PC-3 (cell line): ENCODE data around the gene INPP5F. TPM values are rescaled to one million over a fixed set of nuclear protein-coding genes. Genes with fewer than 3 reads are reported as not detected.

Experiments
- ATAC-seq: fragments of 200-7000 bp; cut with Tn5 transposase; 2 replicates; pipeline ENCODE4 v1.9.1; 2020; ENCODE audit warnings: mild to moderate bottlenecking, moderate library complexity
- Bru-seq: library from RNA; stranded (reverse); fragments of 400-500 nt; gene quantifications from one replicate; lab custom pipeline; 2021; lab: Mats Ljungman, UMichigan
- BruChase-seq, 2 experiments: library from RNA; stranded (reverse); fragments of 400-500 nt; gene quantifications; one replicate each; lab custom pipeline; 2021; lab: Mats Ljungman, UMichigan
- BruUV-seq: library from RNA; stranded (reverse); fragments of 400-500 nt; replicated peaks from 2 replicates; lab custom pipeline; 2021; lab: Mats Ljungman, UMichigan
- CTCF ChIA-PET: fragments of 300-600 bp; sonication (Branson Sonifier 250); formaldehyde crosslinking; loops from one replicate; lab custom pipeline; 2022; ENCODE audit warnings: antibody characterized with exemption; lab: Charles Lee
- POLR2A ChIA-PET: fragments of 300-600 bp; sonication (Branson Sonifier 250); formaldehyde crosslinking; loops from one replicate; lab custom pipeline; 2022; ENCODE audit warnings: antibody characterized with exemption; ENCODE audit not compliant: unreplicated experiment; lab: Charles Lee
- DNase-seq: peaks from one replicate; pipeline ENCODE4 v3.0.0-alpha.2; 2015
- H2AFZ ChIP-seq: fragments of 300-600 bp; sonication (generic); 2 replicates; pipeline ENCODE4 v1.6.0; 2016; ENCODE audit warnings: antibody characterized with exemption, low read length
- H3F3A ChIP-seq: fragments of 300-600 bp; sonication (generic); one replicate; pipeline ENCODE4 v1.6.0; 2017; ENCODE audit warnings: antibody characterized with exemption, low read length, control low read depth, mild to moderate bottlenecking; ENCODE audit not compliant: unreplicated experiment
- H3K27ac ChIP-seq: fragments of 300-600 bp; sonication (generic); 2 replicates; pipeline ENCODE4 v1.5.1; 2016; ENCODE audit warnings: mild to moderate bottlenecking, low read length
- H3K27me3 ChIP-seq: fragments of 300-600 bp; sonication (generic); 2 replicates; pipeline ENCODE4 v1.6.1; 2016; ENCODE audit warnings: low read length, mixed read lengths
- H3K36me3 ChIP-seq: fragments of 300-600 bp; sonication (generic); 2 replicates; pipeline ENCODE4 v1.6.1; 2016; ENCODE audit warnings: low read depth, mixed run types, low read length, mixed read lengths
- H3K4me1 ChIP-seq: fragments of 300-600 bp; sonication (generic); 2 replicates; pipeline ENCODE4 v1.5.1; 2016; ENCODE audit warnings: low read length; ENCODE audit not compliant: insufficient read depth
- H3K4me2 ChIP-seq: fragments of 300-600 bp; sonication (generic); 2 replicates; pipeline ENCODE4 v1.6.0; 2016; ENCODE audit warnings: low read length
- H3K4me3 ChIP-seq: fragments of 300-600 bp; sonication (generic); 2 replicates; pipeline ENCODE4 v1.5.1; 2016; ENCODE audit warnings: mild to moderate bottlenecking, low read length, mixed read lengths
- H3K79me2 ChIP-seq: fragments of 300-600 bp; sonication (generic); 2 replicates; pipeline ENCODE4 v1.6.1; 2017; ENCODE audit warnings: low read length, mixed read lengths
- H3K9ac ChIP-seq: fragments of 300-600 bp; sonication (generic); 2 replicates; pipeline ENCODE4 v1.6.0; 2016; ENCODE audit warnings: mild to moderate bottlenecking, low read length
- H3K9me2 ChIP-seq: fragments of 300-600 bp; sonication (generic); replicated peaks from 2 replicates; pipeline ENCODE4 v1.6.1; 2016; ENCODE audit warnings: mixed run types, low read length, mixed read lengths
- H3K9me3 ChIP-seq: fragments of 300-600 bp; sonication (generic); 2 replicates; pipeline ENCODE4 v1.6.1; 2016; ENCODE audit warnings: low read length, mixed read lengths
- H4K20me1 ChIP-seq: fragments of 300-600 bp; sonication (generic); 2 replicates; pipeline ENCODE4 v1.6.1; 2016; ENCODE audit warnings: low read length, mixed read lengths
- CTCF ChIP-seq: fragments of 300-600 bp; sonication (generic); conservative IDR thresholded peaks from 2 replicates; pipeline ENCODE4 v1.5.1; 2017; ENCODE audit warnings: antibody characterized with exemption, low read depth, mild to moderate bottlenecking, low read length
- EZH2 ChIP-seq: fragments of 300-600 bp; sonication (generic); IDR thresholded peaks from one replicate; pipeline ENCODE4 v1.6.1; 2017; ENCODE audit warnings: antibody characterized with exemption, mild to moderate bottlenecking, low read length; ENCODE audit not compliant: unreplicated experiment
- EZH2phosphoT487 ChIP-seq: fragments of 300-600 bp; sonication (generic); IDR thresholded peaks from 2 replicates; pipeline ENCODE4 v1.6.1; 2018; ENCODE audit warnings: mild to moderate bottlenecking, antibody characterized with exemption, low read length, borderline replicate concordance
- intact Hi-C: fragments of 100-400 bp; cut with micrococcal nuclease; formaldehyde crosslinking; loops from 2 replicates; pipeline ENCODE4 v1.9.0; 2023
- long read RNA-seq: library from polyadenylated mRNA; unstranded; transcript quantifications from one replicate; pipeline ENCODE4 v2.0.0, GENCODE V29; 2021; ENCODE audit not compliant: unreplicated experiment
- total RNA-seq: library from RNA; depleted of rRNA; stranded (reverse); fragments of >200 nt; gene quantifications from 2 replicates; pipeline ENCODE4 v1.2.3, GENCODE V29; 2014; rRNA removed

The INPP5F gene
- total RNA-seq: 8.1 and 8.2 TPM in 2 replicates
- Bru-seq, nascent RNA: percentile 61 among the genes with signal in this experiment
- percentile 58 among the genes with signal in this experiment for BruChase-seq, experiment 1, labeled RNA remaining after a 6-hour chase
- percentile 65 among the genes with signal in this experiment for BruChase-seq, experiment 2, labeled RNA remaining after a 2-hour chase
- long read RNA-seq, full-length matches to known transcripts: 4 of 16 reads
- long read RNA-seq, partial matches to known transcripts: 3 of 16 reads
- long read RNA-seq, other reads (novel, unspliced or antisense): 9 of 16 reads

- H2AFZ ChIP-seq: peak within 1 kb of the TSS; percentile 77
- H3K9ac ChIP-seq: peak within 1 kb of the TSS; percentile 90
- POLR2A ChIA-PET: interaction anchor here (0.5 to 0.7 kb wide), 7 partner anchors 39 to 516 kb away, joined by 3 to 13 read pairs (median 4); no protein-coding TSS in a partner anchor
- ATAC-seq (peak; percentile 89), DNase-seq (peak; percentile 93)
- no peaks in the 10 kb centered on the region for H3K9me3 ChIP-seq
- intact Hi-C loops: loop anchor here (1.0 to 5.0 kb wide), 3 partner anchors 40 to 129 kb away; partner anchors contain the start of gene TIAL1
- CTCF ChIA-PET: interaction anchor here (0.9 to 1.3 kb wide), 3 partner anchors 39 to 133 kb away, joined by 4 to 6 read pairs (median 6); no protein-coding TSS in a partner anchor
- H3K27ac ChIP-seq: peak within 1 kb of the TSS; percentile 68
- H4K20me1 ChIP-seq: peaks cover 8% of the 10 kb centered on the region; the same call in 1 of the 2 replicates
- H3K4me3 ChIP-seq: peak within 1 kb of the TSS; percentile 82
- H3K36me3 ChIP-seq: no peaks in the 10 kb centered on the region
- H3F3A ChIP-seq: no peaks in the 10 kb centered on the region
- TF ChIP-seq EZH2phosphoT487 (no peak), EZH2 (no peak), CTCF (no peak)
- peaks cover 37% of the 10 kb centered on the region for H3K79me2 ChIP-seq
- BruUV-seq: no TSS peak
- H3K4me1 ChIP-seq: peaks cover 24% of the 10 kb centered on the region
- no peaks in the 10 kb centered on the region for H3K27me3 ChIP-seq
- peak within 1 kb of the TSS; percentile 99 for H3K4me2 ChIP-seq
- H3K9me2 ChIP-seq: no peaks in the 10 kb centered on the region
These were observed at the start of gene INPP5F for GRCh38 chr10:119725828-119726675. Gene INPP5F, plus strand, starts transcription at chr10:119726050. Its CDS starts 213 bp downstream, at chr10:119726263.

- Histone ChIP-seq H3K36me3 (peaks cover 47% of the 10 kb centered on the region), H4K20me1 (no peaks in the 10 kb centered on the region), H3K27me3 (no peaks in the 10 kb centered on the region), H3K4me2 (no peak overlapping the region; the same call in 1 of the 2 replicates), H3K79me2 (peaks cover 49% of the 10 kb centered on the region), H3K9ac (no peak overlapping the region), H3K9me3 (no peaks in the 10 kb centered on the region), H3K27ac (peak overlapping the region; percentile 100), H2AFZ (no peak overlapping the region), H3F3A (peaks cover 8% of the 10 kb centered on the region), H3K4me1 (peaks cover 81% of the 10 kb centered on the region), H3K4me3 (no peak overlapping the region), H3K9me2 (no peaks in the 10 kb centered on the region)
- ChIA-PET CTCF (no interaction called here), POLR2A (no interaction called here)
- TF ChIP-seq CTCF (no peak), EZH2 (no peak)
- no peak for DNase-seq
- intact Hi-C loops: no loop called here
- no peak for ATAC-seq
- BruUV-seq: TSS peak; percentile 27
These were observed 48.7 kb upstream of the INPP5F start for GRCh38 chr10:119677126-119677525.
